Activated naive CD8-positive, alpha-beta T cell treated with anti-CD3 and anti-CD28 coated beads, Interleukin-2, amount 50 U/mL, for 16 hours (primary cell): ENCODE results near the gene ZNF503.

Experiments used
- DNase-seq: peaks from one replicate; pipeline ENCODE4 v3.0.0-alpha.2; 2020; ENCODE audit warnings: low read depth, low spot score

Gene ZNF503

GRCh38 chr10:75431180-75432111 is 29.9 kb upstream of the ZNF503 start, which contains the start of gene LRMDA:
Gene LRMDA (plus strand): TSS chr10:75431624.
- DNase-seq: no peak

GRCh38 chr10:75430000-75430763 is 28.6 kb upstream of the ZNF503 start:
- DNase-seq: no peak

DNA sequence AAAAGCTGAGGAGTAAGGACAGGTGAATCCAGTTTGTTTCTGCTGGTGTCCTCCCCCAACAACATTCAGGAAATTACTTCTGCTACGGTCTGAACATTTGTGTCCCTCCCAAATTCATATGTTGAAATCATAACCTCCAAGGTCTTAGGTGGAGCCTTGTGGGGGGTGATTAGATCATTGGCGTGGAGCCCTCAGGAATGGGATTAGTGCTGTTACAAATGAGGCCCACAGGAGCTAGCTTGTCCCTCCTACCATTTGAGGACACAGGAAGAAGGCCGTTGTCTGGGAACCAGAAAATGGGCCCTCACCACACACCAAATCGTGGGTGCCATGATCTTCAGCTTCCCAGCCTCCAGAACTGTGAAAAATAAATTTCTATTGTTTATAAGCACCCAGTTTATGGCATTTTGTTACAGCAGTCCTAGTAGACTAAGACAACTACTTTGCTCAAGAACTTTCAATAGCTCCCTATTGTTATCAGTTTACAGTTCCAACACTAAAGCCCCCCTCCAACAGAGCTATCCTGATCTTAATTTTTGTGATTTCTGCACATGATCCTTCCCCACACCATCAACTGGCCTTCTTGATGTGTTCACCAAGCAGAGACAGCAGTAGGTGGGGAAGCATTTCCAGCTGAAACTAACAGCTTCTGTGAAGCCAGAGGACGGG is 27.7 kb upstream of the ZNF503 start:
- DNase-seq: no peak

DNA sequence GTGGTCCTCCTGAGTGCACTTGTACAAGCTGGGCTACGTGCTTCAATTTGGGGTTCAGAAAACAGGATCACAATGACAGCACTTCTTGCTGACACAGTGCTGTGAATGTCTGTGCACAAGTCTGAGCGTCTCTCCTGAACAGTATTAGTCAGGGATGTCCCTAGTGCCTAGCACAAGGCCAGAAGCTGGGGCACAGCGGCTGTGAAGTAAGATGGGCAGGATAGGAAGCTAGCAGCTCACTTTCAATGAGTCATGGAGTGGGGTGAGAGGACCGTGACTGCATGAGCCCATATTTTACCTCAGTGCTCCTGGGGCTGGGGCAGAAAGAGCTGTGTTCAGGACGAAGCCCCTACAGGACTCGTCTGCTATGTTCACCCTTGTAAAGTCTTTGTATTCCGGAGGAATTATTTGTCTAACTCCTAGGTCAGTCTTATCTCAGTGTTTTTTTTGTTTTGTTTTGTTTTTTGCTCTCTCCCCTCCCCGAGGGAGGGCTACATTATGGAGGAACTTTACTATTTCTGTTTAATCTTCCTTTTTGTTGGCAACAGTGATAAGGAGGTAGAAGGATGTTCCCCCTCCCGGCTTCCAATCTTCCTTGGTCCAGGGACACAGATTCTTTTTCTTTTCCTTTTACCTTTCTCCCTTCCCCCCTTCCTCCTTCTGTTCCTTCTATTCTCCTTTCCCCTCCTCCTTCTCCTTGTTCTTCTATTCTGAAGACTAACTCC is 27.0 kb upstream of the ZNF503 start:
- DNase-seq: no peak

GRCh38 chr10:75427951-75428350 is 26.4 kb upstream of the ZNF503 start:
- DNase-seq: no peak

DNA sequence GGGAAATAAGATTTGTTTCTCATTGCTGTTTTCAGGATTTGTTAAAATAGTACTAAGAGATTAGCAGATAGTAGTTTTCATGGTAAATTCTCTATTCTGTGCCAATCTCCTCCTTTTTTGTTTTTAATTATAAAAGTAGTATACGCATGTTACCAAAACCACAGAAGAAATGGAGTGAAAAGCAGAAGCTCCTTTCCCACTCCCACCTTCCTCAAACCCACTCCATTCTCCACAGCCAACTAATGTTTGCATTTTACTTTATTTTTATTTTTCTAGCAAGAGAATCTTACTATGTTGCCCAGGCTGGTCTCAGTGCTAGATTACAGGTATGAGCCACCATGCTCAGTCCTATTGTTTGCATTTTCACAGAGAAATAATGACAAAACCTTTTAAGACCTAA is 25.3 kb upstream of the ZNF503 start:
- DNase-seq: no peak

DNA sequence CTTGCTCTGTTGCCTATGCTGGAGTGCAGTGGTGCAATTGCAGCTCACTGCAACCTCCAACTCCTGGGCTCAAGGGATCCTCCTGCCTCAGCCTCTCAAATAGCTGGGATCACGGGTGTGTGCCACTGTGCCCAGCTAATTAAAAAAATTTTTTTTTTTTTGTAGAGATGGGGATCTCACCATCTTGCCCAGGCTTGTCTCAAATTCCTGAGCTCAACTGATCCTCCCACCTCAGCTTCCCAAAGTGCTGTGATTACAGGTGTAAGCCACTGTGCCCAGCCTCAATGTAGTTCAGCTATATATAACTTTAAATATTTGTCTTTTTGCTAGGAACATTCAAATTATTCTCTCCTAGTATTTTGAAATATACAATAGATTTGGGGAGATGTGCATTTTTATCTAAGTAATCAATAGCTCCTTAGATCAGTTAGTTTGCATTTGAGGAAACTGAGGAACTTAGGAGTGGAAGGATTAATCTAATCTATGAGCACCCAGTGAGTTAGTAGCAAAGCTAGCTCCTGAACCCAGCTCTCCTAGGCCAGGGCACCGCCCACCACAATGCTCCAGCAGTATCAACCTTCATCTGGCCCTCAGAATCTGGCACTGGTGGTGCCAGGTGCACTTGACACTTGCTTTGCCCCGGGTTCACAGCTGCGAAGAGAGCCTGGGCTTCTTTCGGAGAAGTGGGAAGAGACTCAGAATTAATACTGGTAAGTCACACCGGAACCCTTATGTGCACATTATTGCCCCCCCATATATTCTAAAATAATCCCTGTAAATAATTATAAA is 23.9 kb upstream of the ZNF503 start:
- DNase-seq: no peak

GRCh38 chr10:75424571-75424970 is 23.0 kb upstream of the ZNF503 start:
- no peak for DNase-seq

DNA sequence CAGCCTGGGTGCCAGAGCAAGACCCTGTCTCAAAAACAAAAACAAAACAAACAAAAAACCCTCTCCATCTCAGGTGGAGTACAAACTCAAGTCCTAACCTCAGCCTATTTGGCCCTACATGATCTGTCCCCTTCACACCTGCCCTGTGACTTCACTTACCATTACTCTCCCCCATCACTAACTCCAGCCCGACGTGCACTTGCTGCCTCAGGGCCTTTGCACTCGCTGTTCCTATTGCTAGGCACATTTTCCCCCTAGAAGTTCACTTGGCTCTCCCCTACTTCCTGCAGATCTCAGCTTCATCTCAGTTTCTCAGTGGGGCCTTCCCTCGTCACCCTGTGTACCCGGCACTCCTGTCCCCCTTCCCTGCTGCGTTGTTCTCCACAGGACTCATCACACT is 21.3 kb upstream of the ZNF503 start:
- no peak for DNase-seq

DNA sequence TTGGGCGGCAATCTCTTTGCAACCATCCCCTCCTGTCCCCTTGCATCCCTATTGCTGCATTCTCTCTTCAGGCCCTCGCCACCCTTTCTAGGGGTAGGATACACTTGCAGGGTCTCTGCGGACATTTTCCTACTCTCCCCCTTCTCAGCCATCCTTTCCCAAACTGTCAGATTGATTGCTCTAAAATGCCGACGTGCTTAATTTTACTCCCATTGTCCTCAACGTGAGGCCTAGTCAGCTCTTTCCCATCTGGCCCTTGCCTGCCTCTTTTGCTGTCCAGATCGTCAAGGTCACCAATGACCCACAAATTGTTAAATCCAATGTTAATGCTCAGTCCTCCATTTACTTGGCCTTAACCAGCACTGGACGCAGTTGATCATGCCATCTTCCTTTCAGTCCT is 17.1 kb upstream of the ZNF503 start:
- no peak for DNase-seq

DNA sequence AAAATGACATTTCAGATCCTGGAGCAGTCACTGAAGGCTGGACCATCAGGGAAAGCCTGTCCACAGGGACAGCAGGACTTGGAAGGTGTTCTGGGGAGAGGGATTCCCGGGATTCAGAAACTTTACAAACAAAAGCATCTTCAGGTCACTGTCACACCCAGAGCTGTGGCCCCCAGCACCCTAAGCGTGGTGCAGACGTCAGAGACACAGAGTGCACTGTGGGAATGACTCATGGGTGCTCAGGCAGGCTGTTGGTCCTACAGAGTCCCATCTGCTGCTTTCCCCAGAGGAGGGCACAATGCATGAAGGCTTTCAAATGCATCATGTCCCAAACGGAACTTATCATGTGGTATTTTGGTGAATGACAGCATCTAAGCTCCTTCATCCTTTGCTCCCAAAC is 16.7 kb upstream of the ZNF503 start:
- DNase-seq: no peak

GRCh38 chr10:75417522-75417927 is 16.0 kb upstream of the ZNF503 start:
- no peak for DNase-seq

DNA sequence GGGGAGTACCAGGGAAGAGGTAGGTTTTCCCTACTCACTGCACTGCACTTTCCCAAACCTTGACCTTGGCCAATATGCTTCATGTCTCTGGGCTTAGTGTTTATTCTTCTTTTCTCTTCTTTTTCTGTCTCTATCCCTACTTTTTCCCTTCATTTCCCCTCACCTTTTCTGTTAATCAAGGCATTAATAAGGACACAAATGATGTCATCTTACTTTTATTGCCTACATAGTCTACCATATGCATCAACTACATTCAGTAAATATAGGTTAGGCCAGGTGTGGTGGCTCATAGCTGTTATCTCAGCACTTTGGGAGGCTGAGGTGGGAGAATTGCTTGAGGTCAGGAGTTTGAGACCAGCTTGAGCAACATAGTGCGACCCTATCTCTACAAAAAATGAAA is 13.0 kb upstream of the ZNF503 start:
- no peak for DNase-seq

DNA sequence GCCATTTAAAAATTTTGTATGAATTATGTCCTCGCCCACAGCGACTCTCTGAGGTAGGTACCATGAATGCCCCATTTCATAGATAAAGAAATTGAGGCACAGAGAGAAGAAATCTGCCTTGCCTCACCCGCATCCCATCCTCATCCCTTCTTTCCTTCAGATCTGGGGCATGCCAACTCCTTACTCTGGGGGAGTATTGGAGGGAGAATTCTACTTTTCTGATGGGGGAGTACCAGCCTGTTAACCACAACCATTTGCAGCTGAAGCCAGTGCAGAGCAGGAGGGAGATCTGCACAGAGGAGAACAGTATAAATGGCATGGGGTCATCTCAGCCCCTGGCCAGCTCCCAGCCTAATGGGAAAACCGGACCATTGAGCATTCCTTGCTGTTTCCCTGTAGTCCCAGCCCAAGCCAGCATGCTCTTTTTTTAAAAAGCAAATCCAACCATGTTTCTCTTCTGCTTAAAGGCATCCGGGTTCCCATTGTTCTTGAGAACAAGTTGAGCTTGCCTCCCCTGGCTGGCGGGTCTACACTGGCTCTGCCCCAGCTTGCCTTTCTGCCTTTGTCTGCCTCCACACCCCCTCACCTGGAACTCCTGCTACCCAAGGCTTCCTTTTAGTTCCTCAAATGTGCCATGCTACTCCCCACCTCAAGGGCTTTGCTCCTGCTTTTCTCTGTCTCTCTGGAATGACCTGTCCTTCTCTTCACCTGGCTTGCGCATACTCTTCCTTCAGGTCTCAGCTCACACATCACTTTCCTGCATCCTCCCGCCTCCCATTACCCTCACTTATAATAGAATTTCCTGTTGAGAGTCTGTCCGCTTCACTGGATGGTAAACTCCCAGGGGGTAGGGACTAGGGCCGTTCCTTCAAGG is 8.8 kb upstream of the ZNF503 start:
- DNase-seq: no peak

GRCh38 chr10:75408911-75409885 is 7.6 kb upstream of the ZNF503 start:
- no peak for DNase-seq

DNA sequence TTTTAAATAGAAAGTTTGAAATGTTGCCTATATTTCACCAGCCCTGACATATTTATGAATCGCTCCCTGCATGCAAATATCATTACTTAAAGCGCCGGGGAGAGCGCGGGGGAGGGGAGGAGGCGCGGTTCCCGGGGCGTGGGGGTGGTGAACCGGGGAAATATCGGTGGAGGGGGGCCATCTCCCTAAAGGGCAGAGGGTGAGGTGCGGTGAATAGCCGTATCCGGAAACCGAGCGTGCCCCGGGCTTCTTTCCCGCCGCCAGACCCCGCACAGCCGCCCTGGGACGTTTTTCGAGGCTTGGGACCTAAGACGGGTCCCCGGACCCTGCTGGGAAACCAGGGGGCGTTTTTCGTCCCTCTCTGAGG is 6.9 kb upstream of the ZNF503 start:
- no peak for DNase-seq

DNA sequence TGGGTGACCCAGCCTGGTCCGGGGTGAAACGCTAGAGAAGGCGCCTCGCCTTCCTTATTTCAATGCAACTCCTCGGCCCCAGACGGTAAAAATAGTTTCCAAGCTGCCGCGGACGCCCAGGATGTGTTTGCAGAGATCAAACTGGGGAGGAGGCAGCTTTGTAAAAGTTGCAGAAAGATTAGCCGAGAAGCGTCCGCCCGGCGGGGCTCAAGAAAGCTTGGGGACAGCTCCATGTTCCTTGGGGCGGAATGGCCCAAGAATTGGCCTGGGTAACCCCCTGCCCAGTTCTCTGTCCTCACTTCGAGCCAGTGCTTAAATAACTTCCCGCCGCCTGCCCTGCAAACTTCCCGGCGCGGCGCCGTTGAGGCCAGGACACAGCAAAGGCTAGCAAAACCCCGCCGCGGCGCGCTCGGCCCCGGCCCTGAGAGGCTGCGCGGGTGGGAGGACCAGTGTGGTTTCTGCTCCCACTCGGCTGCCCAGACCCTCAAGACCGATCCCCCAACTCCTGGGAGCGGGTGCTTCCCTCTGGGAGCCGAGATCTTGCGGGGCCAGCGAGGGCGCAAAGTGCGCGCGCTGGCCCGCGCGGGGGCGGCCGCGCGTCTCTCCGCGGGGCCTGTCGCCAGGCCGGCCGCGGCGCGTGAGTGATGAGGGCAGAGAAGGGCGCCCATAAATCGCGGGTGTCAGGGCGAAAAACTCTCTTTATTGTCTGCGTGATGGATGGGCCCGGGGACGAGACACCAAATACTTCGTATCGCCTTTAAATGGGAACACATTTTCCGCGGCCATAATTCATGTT is 6.3 kb upstream of the ZNF503 start:
- no peak for DNase-seq

GRCh38 chr10:75407224-75407712 is 5.7 kb upstream of the ZNF503 start:
- DNase-seq: no peak
